ENCODE data around the gene PGP. TPM values are rescaled to one million over a fixed set of nuclear protein-coding genes. Genes with fewer than 3 reads are reported as not detected.
A peak's percentile ranks its signal among the peaks of the same experiment; 100 is the strongest.

Gene PGP
- total RNA-seq, 1 experiment from 2014 or later: 14.1 TPM

GRCh38 chr16:2237493-2238149, 23.0 kb upstream of the PGP start:
- DNase-seq (ENCODE audit: low read depth): no peak

GRCh38 chr16:2237102-2237482, 22.5 kb upstream of the PGP start:
- no peak for DNase-seq (ENCODE audit: low read depth)

- DNase-seq (ENCODE audit: low read depth): no peak
These were observed 21.9 kb upstream of the PGP start, which contains the start of gene DNASE1L2 for GRCh38 chr16:2236337-2237101. Gene DNASE1L2, plus strand, starts transcription at chr16:2236444. Its CDS starts 373 bp downstream, at chr16:2236817.

- no peak for DNase-seq (ENCODE audit: low read depth)
These were observed 21.2 kb upstream of the PGP start for GRCh38 chr16:2235695-2236336.

GRCh38 chr16:2235234-2235651, 20.6 kb upstream of the PGP start:
- no peak for DNase-seq (ENCODE audit: low read depth)

GRCh38 chr16:2234813-2235170, 20.2 kb upstream of the PGP start:
- no peak for DNase-seq (ENCODE audit: low read depth)

- DNase-seq (ENCODE audit: low read depth): no peak
These were observed 19.5 kb upstream of the PGP start for GRCh38 chr16:2233872-2234812.

GRCh38 chr16:2233046-2233775, 18.6 kb upstream of the PGP start:
- DNase-seq (ENCODE audit: low read depth): no peak

GRCh38 chr16:2232094-2232990, 17.7 kb upstream of the PGP start:
- DNase-seq (ENCODE audit: low read depth): no peak

GRCh38 chr16:2231016-2231931, 16.6 kb upstream of the PGP start:
- no peak for DNase-seq (ENCODE audit: low read depth)

- DNase-seq (ENCODE audit: low read depth): no peak
These were observed 15.7 kb upstream of the PGP start for GRCh38 chr16:2230376-2230775.

GRCh38 chr16:2229632-2230250, 15.1 kb upstream of the PGP start:
- no peak for DNase-seq (ENCODE audit: low read depth)

GRCh38 chr16:2229091-2229490, 14.5 kb upstream of the PGP start:
- no peak for DNase-seq (ENCODE audit: low read depth)

- no peak for DNase-seq (ENCODE audit: low read depth)
These were observed 13.7 kb upstream of the PGP start for GRCh38 chr16:2228161-2228824.

GRCh38 chr16:2226918-2227317, 12.3 kb upstream of the PGP start:
- no peak for DNase-seq (ENCODE audit: low read depth)

- DNase-seq (ENCODE audit: low read depth): no peak
These were observed 11.7 kb upstream of the PGP start for GRCh38 chr16:2226245-2226793.

GRCh38 chr16:2223942-2224486, 9.4 kb upstream of the PGP start:
- peak; percentile 57 for DNase-seq (ENCODE audit: low read depth)

Data from RPMI7951 (cell line).